Activated T-cell treated with anti-CD3 and anti-CD28 coated beads, Interleukin-2, amount 50 U/mL, for 1 hour (primary cell): Measurements from ENCODE around the gene C1orf116.

ENCODE experiments used
- DNase-seq: peaks from one replicate; pipeline ENCODE4 v3.0.0-alpha.2; 2020

The C1orf116 gene

DNA sequence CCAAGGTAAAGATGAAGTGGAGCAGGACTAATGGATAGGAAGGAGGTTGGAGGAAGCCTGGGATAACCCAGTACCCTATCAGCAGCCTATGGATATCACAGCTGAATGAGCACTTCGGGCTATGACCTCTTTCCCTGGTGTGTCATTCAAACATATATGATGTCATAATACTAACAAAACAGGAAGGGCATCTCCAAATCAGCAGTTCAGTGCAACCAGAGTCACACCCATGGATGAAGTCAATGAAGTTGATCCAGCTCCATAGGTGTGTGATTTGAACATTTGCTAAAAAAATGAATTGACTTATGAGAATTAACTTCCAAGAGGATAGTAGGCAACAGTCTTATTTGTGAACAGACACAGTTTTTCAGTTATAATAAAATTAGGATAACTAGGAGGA is 1.7 kb upstream of the C1orf116 start:
- no peak for DNase-seq

DNA sequence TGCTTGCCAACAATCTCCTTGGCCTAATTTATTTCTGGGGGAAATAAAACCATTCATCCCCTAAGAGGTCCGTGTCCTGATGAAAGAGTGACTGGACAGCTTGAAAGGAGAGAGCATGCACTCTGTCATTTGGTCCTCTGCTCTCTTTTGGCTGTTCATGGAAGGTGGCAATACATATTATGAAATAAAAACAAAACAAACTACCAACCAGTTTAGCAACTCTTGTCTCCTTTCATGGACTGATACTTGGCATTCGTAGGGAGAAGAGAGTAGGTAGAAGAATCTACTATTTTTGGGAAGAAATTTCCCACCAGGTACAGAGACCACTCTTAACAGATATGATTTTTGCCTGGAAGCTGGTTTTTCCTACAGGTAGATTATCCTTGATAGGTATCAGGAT is 746 bp upstream of the C1orf116 start:
- DNase-seq = no peak

DNA sequence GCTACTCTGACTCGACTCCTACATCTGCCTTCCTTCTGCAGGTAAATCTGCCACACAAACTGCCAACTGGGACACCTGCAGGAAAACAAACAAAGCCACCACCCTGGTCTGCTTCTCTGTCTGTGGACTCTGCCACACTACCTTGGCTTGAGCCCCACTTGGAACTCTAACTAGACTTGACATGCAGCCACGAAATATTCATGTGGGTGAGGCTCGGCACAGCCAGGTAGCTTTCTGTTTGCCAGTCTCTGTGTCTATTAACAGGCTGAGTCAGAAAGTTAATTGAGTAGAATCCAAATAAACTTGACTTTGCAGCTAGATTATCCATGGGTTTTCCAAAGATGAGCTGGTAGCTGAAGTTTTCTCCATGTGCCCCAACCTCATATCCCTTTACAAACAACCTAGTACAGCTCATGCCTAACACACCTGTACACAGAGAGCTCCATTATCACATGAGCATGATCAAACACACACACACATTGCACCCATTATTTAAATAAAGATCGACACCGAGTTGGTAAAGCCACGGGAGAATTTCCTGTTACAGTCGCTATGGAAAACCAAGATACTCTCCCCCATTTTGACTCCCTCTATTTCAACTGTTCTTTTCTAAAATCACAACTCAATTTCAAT is 808 bp downstream of the C1orf116 start:
- no peak for DNase-seq

DNA sequence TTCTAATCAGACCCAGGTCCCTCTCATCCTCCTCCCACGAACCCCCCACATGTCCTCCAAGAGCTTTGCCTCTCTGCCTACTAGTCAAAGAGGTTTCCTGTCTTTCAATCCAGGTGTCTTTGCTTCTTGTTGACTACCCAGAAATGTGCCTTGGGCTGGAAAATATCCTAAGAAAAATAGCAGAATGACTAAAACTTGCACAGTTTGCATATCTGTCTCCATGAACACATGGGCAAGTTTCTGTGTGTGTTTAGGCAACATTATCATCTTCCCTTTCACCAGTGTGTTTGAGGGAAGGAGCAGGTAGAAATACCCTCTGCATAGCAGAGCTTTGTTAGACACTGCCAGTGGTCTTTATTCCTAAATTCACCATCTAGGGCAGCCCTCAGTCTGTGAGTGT is 1.5 kb downstream of the C1orf116 start:
- DNase-seq = no peak

DNA sequence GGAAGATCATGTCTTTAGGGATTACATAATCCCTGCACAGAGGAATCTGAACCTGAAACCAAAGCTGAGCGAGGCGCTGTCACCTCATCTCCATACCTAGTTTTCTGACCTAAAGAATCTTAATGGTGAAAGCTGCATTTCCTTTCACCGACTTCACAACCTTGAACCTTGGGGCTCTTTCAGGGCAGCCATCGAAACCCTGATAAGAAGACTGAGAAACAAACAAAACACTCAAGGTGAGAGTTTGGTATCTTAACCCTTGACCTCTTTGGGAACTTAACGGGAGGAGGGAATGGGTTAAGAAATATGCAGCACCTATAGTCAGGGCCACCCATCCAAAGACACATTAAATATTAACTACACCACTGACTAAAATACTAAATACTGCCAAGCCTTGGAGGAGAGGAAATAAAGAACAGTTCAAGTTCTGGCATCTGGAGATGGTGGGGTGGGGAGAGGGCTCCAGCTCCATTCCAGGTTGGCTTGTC is 2.0 kb downstream of the C1orf116 start:
- no peak for DNase-seq

DNA sequence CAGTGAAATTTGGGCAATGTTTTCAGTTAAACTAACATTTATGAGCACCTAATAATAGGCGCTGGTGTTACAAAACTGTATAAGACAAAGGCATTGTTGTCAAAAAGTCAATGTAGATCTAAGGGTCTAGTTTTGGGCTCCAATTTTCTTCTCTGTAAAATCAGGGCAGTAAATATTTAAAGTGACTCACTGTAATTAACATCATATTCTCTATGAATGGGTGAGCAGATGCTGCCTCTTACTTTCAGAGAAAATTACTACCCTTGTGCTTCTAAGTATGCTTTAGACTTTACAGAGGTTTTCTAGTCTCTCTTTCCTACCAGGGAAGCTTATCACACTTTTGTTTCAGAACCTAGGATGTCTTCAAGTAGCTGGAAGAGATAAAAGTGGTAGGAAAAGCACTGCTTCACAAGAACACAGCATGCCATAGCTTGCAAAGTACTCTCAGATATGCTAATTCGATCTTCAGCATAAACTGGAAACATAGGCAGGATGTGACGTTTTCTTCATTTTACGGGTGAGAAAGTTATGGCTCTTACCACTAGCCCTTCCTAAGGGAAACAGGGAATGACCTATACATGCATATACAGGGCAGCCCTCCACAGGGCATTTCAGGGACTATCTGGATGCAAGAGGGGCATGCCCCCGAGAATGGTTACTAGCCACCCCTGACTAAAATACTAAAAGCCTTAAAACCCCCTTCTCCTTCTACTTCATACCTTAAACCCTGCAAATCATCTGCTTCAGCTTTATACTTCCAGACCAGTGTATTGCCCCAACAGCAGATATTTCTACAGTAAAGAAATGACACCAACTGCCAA is 2.6 kb downstream of the C1orf116 start:
- no peak for DNase-seq

DNA sequence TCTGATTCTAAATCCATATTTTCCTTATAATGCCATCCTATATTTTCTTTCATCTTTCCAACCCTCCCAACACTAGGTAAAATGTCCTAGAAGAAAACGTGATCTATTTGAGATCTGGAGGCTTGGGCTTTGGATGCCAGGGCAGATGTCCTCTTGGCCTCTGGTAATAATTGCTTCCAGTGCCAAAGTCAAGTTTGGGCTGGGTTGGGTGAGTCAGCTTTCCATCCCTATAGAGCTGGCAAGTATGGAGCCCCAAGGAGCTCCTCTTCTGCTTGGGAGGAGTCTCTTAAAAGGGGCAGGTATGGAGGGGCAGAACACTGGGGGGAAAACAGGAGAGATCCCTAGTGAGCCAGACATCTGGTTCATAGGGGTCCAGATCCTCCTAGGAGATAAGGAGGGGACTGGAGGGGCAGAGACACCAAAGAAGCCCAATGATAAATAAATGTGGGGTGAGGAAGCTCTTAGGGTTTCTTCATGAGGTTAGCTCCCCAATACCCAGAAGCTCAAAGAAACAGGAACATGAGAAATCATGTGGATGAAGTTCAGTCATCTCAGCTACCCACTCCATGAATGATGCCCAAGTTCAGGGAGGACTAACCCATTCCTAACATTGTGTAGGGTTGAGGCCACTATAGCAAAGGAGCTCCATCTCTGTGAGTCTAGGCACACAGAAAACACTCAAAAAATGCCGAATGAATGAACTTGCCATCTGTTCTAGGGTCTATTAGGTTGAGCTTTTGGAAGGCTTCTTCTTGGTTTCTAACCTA is 3.5 kb downstream of the C1orf116 start:
- no peak for DNase-seq

DNA sequence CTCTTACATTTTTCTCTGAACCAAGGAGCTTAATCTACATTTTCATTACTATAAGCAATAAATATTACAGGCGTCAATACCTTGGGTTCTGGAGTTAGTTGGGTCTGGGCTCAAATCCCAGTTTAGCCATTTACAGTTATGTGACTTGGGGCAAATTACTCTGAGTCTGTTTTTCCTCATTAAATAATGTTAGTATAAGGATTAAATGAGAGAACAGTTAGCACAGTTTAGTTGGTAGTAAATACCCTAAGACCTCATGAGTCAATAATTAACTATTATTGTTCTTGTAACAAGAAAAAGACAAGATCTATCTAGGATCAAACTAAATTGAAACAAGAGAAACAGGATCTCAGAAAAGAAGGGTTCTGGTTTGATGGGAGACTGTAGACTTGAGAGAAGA is 4.6 kb downstream of the C1orf116 start:
- no peak for DNase-seq

DNA sequence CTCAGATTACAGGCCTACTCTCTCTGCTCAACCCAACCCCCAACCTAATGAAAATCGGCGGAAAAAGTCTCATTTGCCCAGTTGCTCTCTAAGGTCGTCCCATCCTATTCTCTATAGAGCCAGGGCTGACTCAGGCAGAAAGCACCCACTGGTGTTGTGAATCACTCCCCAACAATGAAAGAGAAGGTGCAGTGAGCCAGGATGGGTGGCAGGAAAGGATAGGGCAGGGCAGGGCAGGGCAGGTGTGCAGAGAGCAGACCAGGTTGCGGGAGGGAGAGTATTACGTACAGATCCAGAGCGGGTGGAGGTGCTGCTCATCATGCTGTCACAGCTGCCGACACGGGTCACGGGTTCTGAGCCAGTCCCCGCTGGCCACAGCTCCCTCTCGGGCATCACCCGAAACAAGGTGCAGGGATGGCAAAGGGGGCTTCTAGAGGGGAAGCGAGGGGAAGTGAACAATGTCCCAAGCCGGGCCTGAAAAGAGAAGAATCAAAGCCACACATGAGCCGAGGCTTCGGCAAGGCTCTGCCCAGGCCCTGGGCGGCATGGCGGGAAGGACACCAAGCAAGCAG is 5.3 kb downstream of the C1orf116 start:
- no peak for DNase-seq

DNA sequence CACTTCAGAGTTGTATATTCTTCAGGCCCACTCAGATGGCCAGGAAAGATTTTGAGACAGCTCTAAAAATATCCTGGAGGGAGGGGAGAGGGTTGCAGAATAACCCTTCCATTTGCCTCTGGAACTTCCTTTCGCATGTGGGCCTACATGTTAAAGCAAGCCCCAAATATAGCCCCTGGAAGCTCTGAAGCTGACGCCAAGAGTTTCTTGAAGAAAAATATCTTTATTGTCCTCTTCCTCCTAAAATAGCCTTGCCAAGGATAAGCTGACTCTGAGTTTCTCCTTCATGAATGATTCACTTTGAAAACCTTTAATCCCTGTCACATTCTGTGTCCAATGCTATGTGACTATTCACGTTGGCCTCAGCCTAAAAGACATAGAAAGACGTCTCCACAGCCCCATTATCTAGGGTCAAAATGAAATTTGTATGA is 6.4 kb downstream of the C1orf116 start:
- DNase-seq = no peak

DNA sequence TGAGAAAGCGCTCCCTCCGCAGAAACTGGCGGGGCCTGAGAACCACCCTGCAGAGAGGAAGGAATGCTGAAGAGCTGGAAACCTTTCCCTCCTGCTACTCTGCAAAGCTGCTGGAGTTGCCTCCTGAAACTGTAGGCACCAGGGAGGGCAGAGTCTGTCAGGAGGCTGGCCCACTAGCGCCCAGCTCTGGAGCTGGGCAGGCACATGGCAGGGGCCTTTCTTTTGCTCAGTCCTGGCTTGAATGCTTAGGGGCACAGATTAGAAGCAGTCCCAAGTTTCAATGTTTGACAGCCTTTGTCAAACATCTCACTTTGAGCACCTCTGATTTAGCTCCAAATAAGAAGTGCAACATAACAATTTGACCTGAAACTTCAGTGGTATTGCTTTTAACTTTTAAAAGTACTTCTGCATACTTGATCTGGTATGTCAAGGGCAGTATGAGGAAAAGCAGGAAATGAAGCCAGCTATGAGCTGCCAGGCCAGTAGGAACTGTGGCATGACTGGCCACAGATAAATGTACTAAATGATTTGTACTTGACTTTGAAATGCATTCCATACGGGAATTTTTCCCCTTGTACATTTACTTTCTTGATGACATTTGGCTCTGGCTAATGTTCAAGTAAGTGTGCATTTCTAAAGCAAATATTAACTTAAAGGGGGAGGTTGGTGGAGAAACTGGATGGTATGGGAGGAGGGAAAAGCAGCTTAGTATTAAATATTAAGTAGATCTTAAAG is 7.2 kb downstream of the C1orf116 start:
- no peak for DNase-seq

DNA sequence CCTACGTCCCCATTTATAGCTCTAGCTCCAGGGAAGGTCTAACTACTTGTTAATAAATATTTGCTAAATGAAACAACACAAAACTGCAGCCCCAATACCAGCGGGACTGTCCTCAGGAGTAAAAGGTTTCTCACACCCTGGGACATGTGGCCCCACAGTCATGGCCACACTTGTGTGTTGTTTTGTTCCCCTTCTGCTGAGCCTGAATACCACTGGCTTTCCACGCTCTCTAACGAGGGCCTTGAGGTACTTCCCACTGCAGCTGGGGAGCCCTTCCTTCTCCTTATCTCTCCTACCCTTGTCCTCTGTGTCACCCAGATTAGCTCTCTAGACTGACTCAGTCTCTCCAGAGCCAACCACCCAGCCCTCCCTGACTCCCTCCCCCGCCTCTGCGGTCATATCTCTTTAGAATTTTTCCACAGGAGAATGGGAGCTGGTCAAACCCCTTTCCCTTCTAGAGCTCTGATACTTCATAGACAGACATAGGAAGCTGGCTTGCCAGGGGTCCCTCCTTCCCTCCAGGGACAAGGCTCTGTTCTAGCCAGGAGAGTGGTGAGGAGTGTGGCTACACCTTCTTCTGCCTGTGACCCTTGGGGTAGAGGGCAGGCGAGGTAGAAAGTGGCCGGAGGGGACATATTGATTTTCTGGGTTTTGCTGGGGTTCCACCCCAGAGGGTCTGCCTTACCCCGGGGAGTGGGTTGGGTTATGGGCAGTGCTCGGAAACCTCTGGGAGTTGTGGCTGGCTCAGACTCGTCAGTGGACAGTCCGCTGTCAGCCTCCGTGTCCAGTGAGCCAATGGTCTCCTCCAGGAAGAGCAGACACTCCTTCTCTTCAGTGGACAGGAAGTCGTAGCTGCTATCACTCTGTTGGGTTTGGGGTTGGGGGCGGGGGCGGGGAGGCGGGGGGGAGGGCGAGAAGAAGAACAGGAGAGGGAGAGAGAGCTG is 8.1 kb downstream of the C1orf116 start:
- DNase-seq = no peak

DNA sequence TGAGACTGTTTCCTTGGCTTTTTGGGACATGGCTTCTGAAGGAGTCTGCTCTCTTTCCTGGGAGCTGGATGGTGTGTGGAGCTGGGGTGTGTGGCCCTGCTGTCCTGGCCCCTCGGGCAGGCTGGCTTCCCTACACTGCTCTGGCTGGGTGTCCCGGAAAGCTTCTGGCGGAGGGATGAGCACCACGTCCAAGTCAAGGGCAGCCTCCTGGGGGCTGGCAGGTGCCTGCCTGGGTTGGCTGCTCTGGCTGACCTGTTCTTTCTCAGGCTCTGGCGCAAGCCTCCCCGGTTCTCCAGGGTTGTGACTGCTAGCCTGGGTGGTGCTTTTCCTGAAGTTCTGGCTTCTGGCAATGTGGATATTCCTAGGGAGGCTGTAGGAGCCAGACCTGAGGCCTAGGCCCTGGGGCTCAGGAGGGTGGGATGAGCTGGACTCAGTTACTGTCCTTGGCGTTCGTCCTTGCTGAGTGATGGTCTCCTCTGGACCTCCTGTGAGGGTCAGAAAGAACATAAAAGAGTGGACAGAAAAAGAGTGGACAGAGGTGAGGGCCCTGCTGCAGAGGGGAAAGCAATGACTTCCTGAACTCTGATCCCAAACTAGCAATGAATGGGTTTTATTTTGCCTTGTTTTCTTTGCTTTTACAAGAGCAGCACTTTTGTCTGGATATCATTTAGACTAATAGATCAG is 9.4 kb downstream of the C1orf116 start:
- DNase-seq = no peak

DNA sequence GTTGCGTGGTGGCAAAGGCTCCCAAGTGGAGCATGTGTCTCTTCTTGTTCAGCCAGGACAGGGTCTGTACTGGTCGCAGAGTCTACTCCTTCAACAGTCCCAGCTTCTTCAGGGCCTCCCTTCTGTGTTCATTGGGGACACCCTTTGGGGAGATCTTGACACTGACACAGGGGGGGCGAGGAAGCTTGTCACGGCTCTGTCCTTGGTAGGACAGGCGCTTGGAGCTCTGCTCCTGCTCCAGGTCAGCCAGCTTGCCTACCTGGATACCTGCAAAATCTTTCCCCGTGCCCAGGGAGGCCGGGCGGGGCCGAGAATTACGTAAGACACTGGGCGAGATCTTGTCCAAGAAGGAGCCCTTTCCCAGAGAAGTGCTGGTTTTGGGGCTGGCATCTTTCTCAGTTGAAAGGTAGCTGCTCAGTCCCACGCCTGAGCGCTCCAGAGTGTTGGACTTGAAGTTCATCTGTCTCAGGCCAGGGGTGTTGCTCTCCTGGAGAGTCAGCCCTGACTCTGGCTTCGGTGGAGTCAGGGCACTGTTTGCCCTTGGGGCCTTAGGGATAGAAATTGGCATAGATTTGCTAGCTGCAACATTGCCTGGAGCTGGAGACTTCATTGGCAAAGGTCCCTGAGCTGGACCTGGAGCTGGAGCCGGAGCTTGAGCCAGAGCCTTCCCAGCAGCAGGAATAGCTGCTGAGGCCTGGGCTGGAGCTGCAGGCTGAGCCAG is 10.5 kb downstream of the C1orf116 start:
- no peak for DNase-seq

DNA sequence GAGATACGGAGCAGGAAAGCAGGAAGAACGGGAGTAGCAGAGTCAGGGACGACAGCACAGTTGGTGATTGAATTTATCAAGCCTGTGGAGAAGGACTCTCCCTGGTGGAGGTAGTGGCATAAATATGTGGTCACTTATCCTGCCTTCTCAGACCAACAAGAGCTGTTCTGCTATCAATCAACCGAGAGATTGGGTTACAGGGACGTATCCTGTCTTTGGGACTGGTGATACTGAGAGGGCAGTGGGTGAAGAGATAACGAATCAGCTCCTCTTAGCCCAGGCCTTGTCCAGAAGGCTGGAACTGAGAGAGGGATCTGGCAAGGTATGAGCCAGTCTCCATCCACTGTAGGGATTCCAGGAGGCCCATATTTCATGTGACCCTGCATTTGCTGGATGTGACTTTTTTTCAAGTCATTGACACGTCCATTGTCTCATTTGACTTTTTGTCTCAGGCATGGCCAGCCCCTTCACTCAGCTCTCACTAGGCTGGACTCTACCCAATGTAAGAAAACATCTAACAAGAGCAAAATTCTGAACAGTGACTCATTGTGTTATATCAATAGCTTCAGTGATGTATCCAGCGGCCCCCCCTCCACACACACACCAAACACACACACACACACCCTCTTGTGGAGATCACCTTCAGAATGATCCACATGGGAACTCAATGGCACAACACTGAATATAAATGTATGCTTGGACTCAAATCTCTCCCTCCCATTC is 11.3 kb downstream of the C1orf116 start:
- no peak for DNase-seq

DNA sequence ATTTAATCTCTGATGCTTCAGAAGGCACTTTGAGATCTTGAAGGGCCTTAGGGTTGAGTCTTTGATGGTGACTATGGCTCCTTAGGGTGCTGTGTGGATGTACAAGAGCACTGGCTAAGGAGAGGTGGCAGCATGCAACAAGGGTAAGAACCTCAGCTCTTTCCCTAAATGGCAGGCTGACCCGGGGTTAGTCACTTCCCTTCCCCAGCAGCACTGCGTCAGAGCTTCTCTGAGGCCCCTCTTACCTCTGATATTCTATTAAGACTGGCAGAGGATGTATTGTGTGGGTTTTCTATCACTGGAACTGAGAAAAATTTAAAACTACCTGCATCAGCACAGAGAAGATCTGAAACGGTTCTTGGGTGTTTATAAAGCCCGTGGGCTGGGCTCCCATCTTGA is 11.8 kb downstream of the C1orf116 start:
- DNase-seq = no peak

DNA sequence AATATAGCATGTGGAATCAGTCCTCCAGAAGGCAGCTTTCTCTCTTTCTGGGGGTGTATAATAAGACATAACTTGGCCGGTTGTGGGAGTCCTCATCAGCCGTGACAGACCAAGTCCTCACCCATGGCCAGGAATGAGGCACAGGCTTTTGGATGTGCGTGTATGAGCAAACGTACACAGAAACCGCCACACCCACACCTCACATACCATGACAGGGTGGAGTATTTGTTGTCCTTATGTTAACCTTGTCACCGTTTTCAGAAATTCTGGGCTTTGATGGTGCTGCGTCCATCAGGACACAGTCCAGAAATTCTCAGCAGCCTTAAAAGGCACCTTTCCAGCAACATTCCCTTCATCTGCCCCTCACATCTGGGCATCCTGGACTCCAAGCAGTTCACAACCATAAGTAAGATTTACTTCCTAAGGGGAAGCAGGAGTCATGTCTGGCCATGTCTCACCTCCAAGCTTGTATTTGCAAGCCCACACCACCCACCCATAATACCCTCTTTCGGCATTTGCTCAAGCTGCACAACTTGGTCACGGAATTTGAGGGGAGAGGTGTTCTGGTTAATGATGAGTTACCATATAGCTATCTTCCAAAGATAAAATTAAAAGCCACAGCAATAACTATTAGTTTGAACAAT is 12.4 kb downstream of the C1orf116 start:
- no peak for DNase-seq

DNA sequence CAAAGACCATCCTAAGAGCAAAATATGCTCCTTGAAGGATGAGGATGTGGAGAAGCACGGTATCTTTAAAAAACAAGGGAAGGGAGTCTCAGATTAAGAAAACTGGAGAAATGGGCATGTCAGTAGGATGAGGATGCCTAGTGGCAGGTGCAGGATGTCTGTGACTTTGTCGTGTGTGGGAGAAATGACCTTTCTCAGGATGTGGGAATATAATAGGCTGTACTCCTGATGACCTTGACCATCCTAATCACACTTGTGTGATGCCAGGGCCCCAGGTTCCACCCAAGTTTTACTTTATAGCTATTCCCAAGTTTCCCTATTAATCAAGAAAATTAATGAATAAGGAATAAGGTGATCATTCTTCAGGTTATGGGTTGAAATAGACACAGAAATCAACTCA is 12.9 kb downstream of the C1orf116 start:
- no peak for DNase-seq

DNA sequence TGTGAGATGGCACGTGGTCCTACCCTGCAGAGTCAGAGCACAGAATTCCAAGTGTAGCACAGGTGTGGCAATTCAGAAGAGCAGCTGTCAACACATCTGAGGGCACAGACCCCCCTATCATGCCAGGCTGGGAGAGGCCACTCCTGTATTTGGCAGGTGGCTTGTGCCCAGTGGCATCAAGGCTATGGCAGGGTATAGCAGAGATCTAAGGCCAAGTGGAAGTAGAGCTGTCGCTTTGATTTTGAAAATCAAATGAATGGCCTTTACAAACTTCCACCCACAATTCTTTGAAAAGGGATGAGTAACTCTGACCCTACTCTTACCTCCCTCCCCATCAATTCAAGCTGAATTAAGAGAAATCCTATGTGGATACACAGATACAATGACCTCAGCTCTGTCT is 13.4 kb downstream of the C1orf116 start:
- no peak for DNase-seq
